Kidney (tissue), 14 donors: ENCODE data around the gene ANOS1. TPM values are rescaled to one million over a fixed set of nuclear protein-coding genes. Genes with fewer than 3 reads are reported as not detected.
"Not testable (repeated sequence)": the region's sequence is repeated elsewhere in the genome, so short reads cannot be mapped to it uniquely, and the experiment has no call there.

Source experiments
- DNase-seq, 5 donors: peaks; one replicate each; pipeline ENCODE4 v3.0.0-alpha.2; 2013 to 2020
- FAIRE-seq: peaks from 2 replicates; lab custom pipeline; 2012; peaks lifted over from hg19 to GRCh38; lab: Jason Lieb, UNC
- H3K27ac ChIP-seq, 2 donors: one replicate each; pipeline ENCODE4 v1.7.0; 2013; ENCODE audit warnings: low read depth in 2 of 2, low read length in 2 of 2, inconsistent platforms in 1 of 2
- H3K27me3 ChIP-seq: one replicate; pipeline ENCODE4 v1.7.1; 2013; ENCODE audit warnings: low read length, inconsistent platforms; ENCODE audit not compliant: control insufficient read depth, insufficient read depth
- H3K36me3 ChIP-seq, 3 donors: one replicate each; pipeline versions ENCODE4 v1.7.0 to v1.7.1; 2013; ENCODE audit warnings: low read length in 3 of 3, control low read depth in 1 of 3, inconsistent platforms in 1 of 3; ENCODE audit not compliant: insufficient read depth in 3 of 3, control insufficient read depth in 2 of 3
- H3K4me1 ChIP-seq, 3 donors: one replicate each; pipeline versions ENCODE4 v1.7.0 to v1.7.1; 2013; ENCODE audit warnings: low read length in 3 of 3, inconsistent platforms in 1 of 3, low read depth in 1 of 3; ENCODE audit not compliant: control insufficient read depth in 2 of 3, insufficient read depth in 2 of 3
- H3K4me3 ChIP-seq, 3 donors: one replicate each; pipeline versions ENCODE4 v1.7.0 to v1.8.1; 2013; ENCODE audit warnings: low read length in 3 of 3, control low read depth in 1 of 3, inconsistent platforms in 1 of 3
- H3K9ac ChIP-seq, 3 donors: one replicate each; pipeline versions ENCODE4 v1.7.0 to v1.7.1; 2013; ENCODE audit warnings: low read length in 3 of 3, control low read depth in 1 of 3, inconsistent platforms in 1 of 3
- H3K9me3 ChIP-seq, 3 donors: one replicate each; pipeline versions ENCODE4 v1.7.0 to v1.7.1; 2013; ENCODE audit warnings: low read length in 3 of 3, control low read depth in 1 of 3, inconsistent platforms in 1 of 3; ENCODE audit not compliant: control insufficient read depth in 2 of 3, insufficient read depth in 1 of 3
- intact Hi-C: fragments of 100-400 bp; cut with DNase I; formaldehyde crosslinking; loops from one replicate; pipeline ENCODE4 v1.11.1; 2022
- polyA plus RNA-seq: library from polyadenylated mRNA; stranded (reverse); fragments of 350-450 nt; fragmentation: Illumina TruSeq; extraction: RNeasy Lipid Tissue Mini Kit (QIAGEN cat#74804); gene quantifications from one replicate; pipeline ENCODE4 v1.2.3, GENCODE V29; 2014; ENCODE audit warnings: low read depth, low replicate concordance; ENCODE audit not compliant: insufficient read depth
- total RNA-seq: library from RNA; stranded (reverse); fragmentation: NEBNext Ultra II Directional; extraction: Animal tissue kit (Norgen Biotek cat#: 25700); gene quantifications from one replicate; pipeline ENCODE4 v1.2.1, GENCODE V29; 2021
- TF ChIP-seq, protein P1 (sequence below): IDR thresholded peaks from 3 replicates; pipeline ENCODE4 v1.5.1; 2012; ENCODE audit warnings: mild to moderate bottlenecking, moderate library complexity, borderline replicate concordance; ENCODE audit not compliant: insufficient read depth; ENCODE audit errors: extremely low read depth
- donor health status: control.
- donor health status: control.
- donor health status: control.
- donor health status: control.
- donor health status: control.
- donor health status: DM: yes; HTN: yes; CAD: no.
- donor health status: Normal renal cell carcinoma (clear cell type).

The ANOS1 gene
- total and polyA plus RNA-seq, 2 donors from 2014 or later: 0.69 to 2.3 TPM

DNA sequence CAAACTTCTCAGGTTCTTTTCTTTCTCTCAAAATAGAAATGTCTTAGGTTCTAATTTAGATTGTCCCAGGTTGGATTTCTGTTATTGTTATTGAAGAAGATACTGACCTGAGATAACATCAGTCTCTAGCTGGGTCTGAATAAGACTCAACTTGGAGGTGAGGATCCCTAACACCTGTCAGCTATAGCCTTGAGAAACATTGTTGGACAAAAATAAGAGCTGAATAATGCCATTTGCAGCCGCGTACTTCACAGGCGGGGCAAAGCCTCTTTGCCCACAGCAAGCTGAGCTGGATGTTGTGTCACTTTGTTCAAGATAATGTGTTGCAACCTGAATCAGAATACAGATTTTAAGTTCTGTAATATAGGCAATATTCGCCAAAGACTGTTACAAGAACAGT is 231.7 kb downstream of the ANOS1 start:
- DNase-seq (no peak), FAIRE-seq (no peak)
- Histone ChIP-seq H3K27me3 (no peaks in the 10 kb centered on the region), H3K9me3 (no peaks in the 10 kb centered on the region), H3K9ac (no peak overlapping the region), H3K4me3 (no peak overlapping the region), H3K4me1 (no peaks in the 10 kb centered on the region), H3K27ac (no peak overlapping the region), H3K36me3 (no peaks in the 10 kb centered on the region)
- TF ChIP-seq, protein P1, sequence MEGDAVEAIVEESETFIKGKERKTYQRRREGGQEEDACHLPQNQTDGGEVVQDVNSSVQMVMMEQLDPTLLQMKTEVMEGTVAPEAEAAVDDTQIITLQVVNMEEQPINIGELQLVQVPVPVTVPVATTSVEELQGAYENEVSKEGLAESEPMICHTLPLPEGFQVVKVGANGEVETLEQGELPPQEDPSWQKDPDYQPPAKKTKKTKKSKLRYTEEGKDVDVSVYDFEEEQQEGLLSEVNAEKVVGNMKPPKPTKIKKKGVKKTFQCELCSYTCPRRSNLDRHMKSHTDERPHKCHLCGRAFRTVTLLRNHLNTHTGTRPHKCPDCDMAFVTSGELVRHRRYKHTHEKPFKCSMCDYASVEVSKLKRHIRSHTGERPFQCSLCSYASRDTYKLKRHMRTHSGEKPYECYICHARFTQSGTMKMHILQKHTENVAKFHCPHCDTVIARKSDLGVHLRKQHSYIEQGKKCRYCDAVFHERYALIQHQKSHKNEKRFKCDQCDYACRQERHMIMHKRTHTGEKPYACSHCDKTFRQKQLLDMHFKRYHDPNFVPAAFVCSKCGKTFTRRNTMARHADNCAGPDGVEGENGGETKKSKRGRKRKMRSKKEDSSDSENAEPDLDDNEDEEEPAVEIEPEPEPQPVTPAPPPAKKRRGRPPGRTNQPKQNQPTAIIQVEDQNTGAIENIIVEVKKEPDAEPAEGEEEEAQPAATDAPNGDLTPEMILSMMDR: no peak
- intact Hi-C loops: no loop called here

DNA sequence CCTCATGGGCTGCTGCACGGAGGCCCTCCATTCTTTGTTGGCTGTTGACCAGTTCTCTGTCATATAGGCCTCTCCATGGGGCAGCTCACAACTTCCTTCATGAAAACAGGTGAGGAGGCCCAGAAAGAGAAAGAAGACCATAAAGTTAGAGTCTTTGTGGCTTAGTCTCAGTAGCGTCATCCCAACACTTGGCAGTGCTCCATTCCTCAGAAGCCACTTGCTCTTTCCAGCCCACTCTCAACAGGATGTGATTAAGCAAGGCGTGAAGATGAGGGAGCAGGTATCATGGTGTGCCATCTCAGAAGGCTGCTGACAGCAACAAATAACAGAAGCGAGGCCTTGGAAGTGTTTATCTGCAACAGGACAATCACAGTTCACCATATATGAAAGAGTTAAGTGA is 236.9 kb downstream of the ANOS1 start:
- H3K4me3 ChIP-seq, H3K9me3 ChIP-seq, H3K4me1 ChIP-seq, FAIRE-seq, H3K36me3 ChIP-seq, H3K27me3 ChIP-seq, H3K27ac ChIP-seq, DNase-seq, intact Hi-C loops, H3K9ac ChIP-seq: not testable (repeated sequence)

DNA sequence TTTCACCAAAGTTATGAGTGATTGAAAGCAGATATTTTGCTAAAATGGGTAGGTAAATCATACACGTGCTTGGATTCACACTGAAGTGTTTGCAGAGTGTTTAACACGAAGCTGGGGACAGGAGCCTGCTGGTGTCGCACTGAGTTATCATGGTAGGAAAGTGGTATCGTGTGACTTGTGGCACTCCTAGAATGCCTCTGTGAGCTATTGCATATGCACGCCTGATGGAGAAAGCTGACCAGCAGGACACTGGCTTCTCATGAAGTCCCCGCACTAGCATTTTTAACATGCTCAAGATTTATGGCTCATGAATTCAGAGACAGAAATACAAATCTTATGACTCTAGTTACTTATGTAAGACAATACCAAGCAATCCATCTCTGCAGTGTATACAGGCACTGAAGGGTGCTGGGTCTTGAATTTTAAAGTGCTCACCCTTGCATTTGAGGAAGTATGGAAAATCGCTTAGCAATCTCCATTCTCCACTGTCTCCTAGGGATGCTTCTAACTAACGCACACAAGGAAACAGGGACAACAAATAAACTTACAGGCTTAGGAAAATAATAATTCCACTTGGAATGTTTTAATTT is 247.5 kb downstream of the ANOS1 start:
- H3K4me1 ChIP-seq: no peaks in the 10 kb centered on the region
- H3K4me3 ChIP-seq: no peak overlapping the region
- FAIRE-seq (no peak), DNase-seq (peak in 3 of 5 donors; percentile 0 to 10 (median 6))
- H3K27me3 ChIP-seq: peaks cover 2% of the 10 kb centered on the region
- H3K36me3 ChIP-seq: no peaks in the 10 kb centered on the region
- H3K27ac ChIP-seq: no peak overlapping the region
- intact Hi-C loops: no loop called here
- no peak overlapping the region for H3K9ac ChIP-seq
- H3K9me3 ChIP-seq: no peaks in the 10 kb centered on the region
- TF ChIP-seq, protein P1: no peak

Other genes with a start within 250 kb of the ANOS1 start
- gene FAM9A, start 69.2 kb upstream of the ANOS1 start, total RNA-seq: not detected
- gene FAM9A, start 69.2 kb upstream of the ANOS1 start, polyA plus RNA-seq: not detected